NT2/D1 (cell line): ENCODE measurements around the gene MMP24.
A peak's percentile ranks its signal among the peaks of the same experiment; 100 is the strongest.
"Not testable (repeated sequence)": the region's sequence is repeated elsewhere in the genome, so short reads cannot be mapped to it uniquely, and the experiment has no call there.

Experiments
- DNase-seq: peaks from one replicate; pipeline ENCODE4 v3.0.0-alpha.2; 2011; ENCODE audit warnings: low read depth, low spot score
- H3K27me3 ChIP-seq: 2 replicates; pipeline ENCODE4 v1.6.0; 2011; ENCODE audit warnings: mild to moderate bottlenecking; ENCODE audit not compliant: insufficient read length, insufficient read depth
- H3K36me3 ChIP-seq: 2 replicates; pipeline ENCODE4 v1.6.1; 2011; ENCODE audit warnings: mild to moderate bottlenecking, low read length, mixed read lengths; ENCODE audit not compliant: insufficient read depth, insufficient read length
- H3K4me1 ChIP-seq: 2 replicates; pipeline ENCODE4 v1.5.1; 2011; ENCODE audit not compliant: insufficient read depth, insufficient read length
- H3K4me3 ChIP-seq: 2 replicates; pipeline ENCODE4 v1.5.1; 2011; ENCODE audit warnings: low read depth; ENCODE audit not compliant: insufficient read length
- H3K9ac ChIP-seq: 2 replicates; pipeline ENCODE4 v1.6.0; 2011; ENCODE audit warnings: low read depth; ENCODE audit not compliant: insufficient read length
- H3K9me3 ChIP-seq: 2 replicates; pipeline ENCODE4 v1.5.1; 2011; ENCODE audit warnings: mild to moderate bottlenecking, low read length; ENCODE audit not compliant: insufficient read depth
- SUZ12 ChIP-seq: IDR thresholded peaks from 2 replicates; pipeline ENCODE4 v1.6.1; 2011; ENCODE audit not compliant: insufficient read length, insufficient read depth; ENCODE audit errors: extremely low read depth
- YY1 ChIP-seq: IDR thresholded peaks from 2 replicates; pipeline ENCODE4 v1.6.1; 2011; ENCODE audit not compliant: insufficient read length, insufficient read depth
- ZNF274 ChIP-seq: IDR thresholded peaks from 2 replicates; pipeline ENCODE4 v1.6.1; 2011; ENCODE audit warnings: mild to moderate bottlenecking, low read depth, low read length

The MMP24 gene

DNA sequence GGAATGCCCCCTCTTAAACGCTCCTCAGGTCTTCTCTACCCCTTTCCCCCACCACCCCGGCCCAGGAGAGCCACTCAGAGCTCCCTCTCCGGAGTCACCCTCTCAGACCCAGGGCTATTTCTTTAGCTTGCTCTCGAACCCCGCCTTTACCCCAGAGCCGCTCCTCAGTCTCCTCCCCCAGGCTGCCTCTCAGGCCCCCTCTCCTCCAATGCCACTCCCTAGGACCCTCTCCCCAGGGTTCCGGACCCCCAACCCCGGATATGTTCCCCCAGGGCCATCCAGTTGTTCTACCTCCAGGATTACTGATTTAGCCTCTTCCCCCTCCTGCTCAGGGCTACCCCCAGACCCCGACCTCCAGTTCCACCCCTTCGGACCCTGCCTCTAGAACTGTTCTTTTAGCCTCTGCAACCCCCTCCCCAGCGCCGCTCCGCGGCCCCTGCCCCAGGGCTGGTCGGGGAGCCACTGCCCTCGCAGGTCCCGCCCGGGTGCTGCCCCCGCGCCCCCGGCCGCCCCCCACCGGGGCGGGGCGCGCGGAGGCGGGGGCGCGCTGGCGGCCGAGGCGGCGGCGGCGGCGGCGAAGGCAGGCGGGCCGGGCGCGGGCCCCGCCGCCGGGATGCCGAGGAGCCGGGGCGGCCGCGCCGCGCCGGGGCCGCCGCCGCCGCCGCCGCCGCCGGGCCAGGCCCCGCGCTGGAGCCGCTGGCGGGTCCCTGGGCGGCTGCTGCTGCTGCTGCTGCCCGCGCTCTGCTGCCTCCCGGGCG is at the start of gene MMP24:
MMP24 (plus strand) TSS at position 565 of the 758 bp plus-strand sequence; CDS start at position 614, 49 bp downstream.
- H3K27me3 ChIP-seq, result peaks cover 44% of the 10 kb centered on the region
- H3K4me3 ChIP-seq, result peak within 1 kb of the TSS; percentile 44
- no peak for DNase-seq

DNA sequence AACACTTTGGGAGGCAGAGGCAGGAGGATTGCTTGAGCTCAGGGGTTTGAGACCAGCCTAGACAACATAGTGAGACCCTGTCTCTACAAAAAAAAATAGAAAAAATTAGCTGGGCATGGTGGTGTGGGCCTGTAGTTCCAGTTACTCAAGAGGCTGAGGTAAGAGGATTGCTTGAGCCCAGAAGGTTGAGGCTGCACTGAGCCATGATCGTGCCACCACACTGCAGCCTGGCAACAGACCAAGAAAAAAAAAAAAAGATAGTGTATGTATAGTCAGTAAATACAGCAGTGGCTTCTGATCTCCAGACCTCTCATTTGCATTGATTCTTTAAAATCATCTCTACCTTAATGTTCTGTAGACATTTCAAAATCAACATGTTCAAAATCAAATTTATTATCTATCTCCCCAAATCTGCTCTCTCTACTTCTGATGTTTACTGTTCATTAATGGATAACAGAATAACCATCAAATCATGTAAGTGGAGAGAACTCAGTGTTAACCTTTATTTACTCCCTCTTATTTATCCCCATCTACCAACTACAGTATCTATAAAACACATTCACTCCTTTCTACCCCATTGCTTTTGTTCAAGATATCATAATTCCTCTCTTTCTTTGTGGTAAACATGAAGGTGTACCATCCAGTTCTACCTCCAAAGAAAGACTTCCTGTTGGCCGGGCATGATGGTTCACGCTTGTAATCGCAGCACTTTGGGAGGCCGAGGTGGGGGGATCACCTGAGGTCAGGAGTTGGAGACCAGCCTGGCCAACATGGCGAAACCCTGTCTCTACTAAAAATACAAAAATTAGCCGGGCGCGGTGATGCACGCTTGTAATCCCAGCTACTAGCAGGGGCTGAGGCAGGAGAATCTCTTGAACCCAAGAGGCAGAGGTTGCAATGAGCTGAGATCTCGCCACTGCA is 46.9 kb upstream of the MMP24 start:
- no peaks in the 10 kb centered on the region for H3K4me1 ChIP-seq
- H3K9ac ChIP-seq, result no peak overlapping the region
- H3K36me3 ChIP-seq, result peaks cover 15% of the 10 kb centered on the region
- no peak overlapping the region for H3K4me3 ChIP-seq
- no peak for TF ChIP-seq ZNF274
- no peak for TF ChIP-seq SUZ12
- TF ChIP-seq YY1, result no peak
- no peaks in the 10 kb centered on the region for H3K27me3 ChIP-seq
- no peaks in the 10 kb centered on the region for H3K9me3 ChIP-seq
- no peak for DNase-seq

More for the DNA sequence above, at the start of gene MMP24:
- Histone ChIP-seq H3K4me1 (no peaks in the 10 kb centered on the region), H3K9ac (peak within 1 kb of the TSS; percentile 72), H3K9me3 (no peaks in the 10 kb centered on the region), H3K36me3 (no peaks in the 10 kb centered on the region)
- TF ChIP-seq SUZ12 (no peak), YY1 (no peak), ZNF274 (no peak)

DNA sequence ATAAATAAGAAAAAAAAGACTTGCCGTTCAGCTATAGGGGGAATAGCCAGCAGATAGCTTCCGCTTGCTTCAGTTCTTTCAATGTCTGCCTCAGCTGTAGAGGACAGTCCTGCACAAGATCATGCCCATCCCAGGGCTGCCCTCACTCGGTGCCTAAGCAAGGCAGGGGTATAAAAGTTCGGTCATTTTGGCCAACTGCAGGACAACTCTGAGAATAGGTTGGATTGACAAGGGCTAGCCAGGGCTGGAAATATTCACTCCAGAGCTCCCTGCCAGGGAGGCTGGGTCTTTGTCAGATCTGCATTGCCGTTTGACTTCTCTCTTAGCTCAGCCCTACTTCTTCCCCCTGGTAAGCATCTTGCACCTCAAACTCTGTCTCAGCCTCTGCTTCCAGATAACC is 46.2 kb upstream of the MMP24 start:
- no peak for DNase-seq
- TF ChIP-seq YY1 (no peak), SUZ12 (no peak), ZNF274 (no peak)
- H3K9ac ChIP-seq, result no peak overlapping the region
- H3K27me3 ChIP-seq, result no peaks in the 10 kb centered on the region
- no peaks in the 10 kb centered on the region for H3K4me1 ChIP-seq
- H3K36me3 ChIP-seq, result peaks cover 15% of the 10 kb centered on the region
- H3K4me3 ChIP-seq, result no peak overlapping the region
- no peaks in the 10 kb centered on the region for H3K9me3 ChIP-seq

DNA sequence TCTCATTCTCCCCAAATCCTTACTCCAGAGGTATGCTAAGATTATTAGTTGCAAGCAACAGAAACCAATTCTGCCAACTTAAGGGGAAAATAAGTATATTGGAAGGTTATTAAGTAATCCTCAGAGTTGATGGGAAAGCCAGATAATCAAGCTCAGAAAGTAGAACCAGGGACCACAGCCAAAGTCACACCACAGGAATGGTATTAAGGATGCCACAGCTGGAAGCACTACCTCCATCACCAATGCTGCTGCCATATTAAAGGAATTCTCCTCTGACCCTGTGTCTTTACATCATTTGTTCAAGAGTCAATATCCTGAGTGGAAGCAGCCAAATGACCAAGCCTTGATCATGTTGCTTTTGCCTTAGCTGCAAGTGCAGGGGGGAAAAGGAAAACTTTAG is 44.8 kb upstream of the MMP24 start:
- TF ChIP-seq ZNF274 (no peak), YY1 (no peak), SUZ12 (no peak)
- DNase-seq, result no peak
- Histone ChIP-seq H3K36me3 (peaks cover 6% of the 10 kb centered on the region), H3K4me3 (no peak overlapping the region), H3K9ac (no peak overlapping the region), H3K4me1 (no peaks in the 10 kb centered on the region), H3K9me3 (no peaks in the 10 kb centered on the region), H3K27me3 (no peaks in the 10 kb centered on the region)

DNA sequence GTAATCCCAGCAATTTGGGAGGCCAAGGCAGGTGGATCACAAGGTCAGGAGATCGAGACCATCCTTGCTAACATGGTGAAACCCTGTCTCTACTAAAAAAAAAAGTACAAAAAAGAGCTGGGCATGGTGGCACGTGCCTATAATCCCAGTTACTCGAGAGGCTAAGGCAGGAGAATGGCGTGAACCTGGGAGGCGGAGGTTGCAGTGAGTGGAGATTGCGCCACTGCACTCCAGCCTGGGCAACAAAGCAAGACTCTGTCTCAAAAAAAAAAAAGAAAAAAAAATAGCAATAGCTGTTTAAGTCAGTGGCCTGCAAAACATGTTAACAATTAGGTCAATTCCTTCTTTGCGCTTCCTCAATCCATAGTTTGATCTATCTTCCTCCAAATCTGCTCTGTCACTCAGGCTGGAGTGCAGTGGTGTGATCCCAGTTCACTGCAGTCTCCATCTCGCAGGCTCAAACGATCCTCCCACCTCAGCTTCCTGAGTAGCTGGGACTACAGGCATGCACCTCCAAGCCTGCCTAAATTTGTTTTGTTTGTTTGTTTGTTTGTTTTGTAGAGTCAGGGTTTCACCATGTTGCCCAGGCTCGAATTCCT is 39.7 kb upstream of the MMP24 start:
- not testable (repeated sequence) for H3K9me3 ChIP-seq

DNA sequence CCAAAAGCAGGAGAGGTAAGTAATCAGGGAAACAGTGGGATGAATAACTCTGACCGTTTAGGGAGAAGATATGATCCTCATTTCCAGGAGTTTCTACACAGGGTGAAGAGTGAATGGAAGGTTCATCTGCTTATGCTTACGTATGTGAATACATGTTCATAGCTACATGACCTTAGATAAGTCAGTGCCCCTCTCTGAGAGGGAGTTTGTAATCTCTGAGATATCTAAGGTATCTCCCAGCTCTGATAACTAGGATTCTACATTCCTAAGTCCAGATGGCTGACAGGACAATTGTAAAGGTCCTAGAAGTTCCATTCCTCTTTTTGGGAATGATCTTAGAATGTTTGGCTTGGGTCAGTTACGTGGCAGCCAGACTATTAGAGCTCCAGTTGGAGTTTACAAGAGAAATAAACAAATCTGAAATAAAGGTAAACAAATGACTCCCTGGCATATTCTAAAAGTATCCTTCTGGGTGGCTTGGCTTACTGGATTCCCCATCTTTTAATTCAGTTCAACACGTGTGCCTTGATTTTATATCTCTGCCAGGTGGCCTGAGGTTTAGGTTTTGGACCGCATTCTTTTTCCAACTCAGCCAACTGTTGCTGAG is 38.8 kb upstream of the MMP24 start:
- TF ChIP-seq YY1, result no peak
- no peak for TF ChIP-seq SUZ12
- no peak for TF ChIP-seq ZNF274
- Histone ChIP-seq H3K27me3 (no peaks in the 10 kb centered on the region), H3K9me3 (no peaks in the 10 kb centered on the region), H3K9ac (no peak overlapping the region), H3K4me1 (no peaks in the 10 kb centered on the region), H3K4me3 (no peak overlapping the region), H3K36me3 (no peaks in the 10 kb centered on the region)
- no peak for DNase-seq

More for the DNA sequence above, 39.7 kb upstream of the MMP24 start:
- H3K4me3 ChIP-seq, H3K36me3 ChIP-seq, H3K4me1 ChIP-seq, H3K27me3 ChIP-seq, H3K9ac ChIP-seq, DNase-seq: not testable (repeated sequence)

DNA sequence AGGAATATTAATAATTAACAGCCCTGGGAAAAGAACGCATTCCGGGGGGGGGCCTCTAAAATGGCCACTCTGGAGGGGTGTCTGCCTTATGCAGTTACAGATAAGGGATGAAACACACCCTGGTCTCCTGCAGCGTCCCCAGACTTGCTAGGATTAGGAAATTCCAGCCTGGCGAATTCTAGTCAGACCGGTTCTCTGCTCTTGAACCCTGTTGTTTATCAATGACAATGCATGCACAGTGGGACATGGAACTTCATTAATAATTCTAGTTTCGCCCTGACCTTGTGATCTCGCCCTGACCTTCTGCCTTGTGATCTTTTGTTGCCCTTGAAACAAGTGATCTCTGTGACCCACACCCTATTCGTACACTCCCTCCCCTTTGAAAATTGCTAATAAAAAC is 37.3 kb upstream of the MMP24 start:
- not testable (repeated sequence) for H3K9ac ChIP-seq, DNase-seq

More for the DNA sequence above, 37.3 kb upstream of the MMP24 start:
- H3K27me3 ChIP-seq, H3K36me3 ChIP-seq, H3K9me3 ChIP-seq, H3K4me1 ChIP-seq, H3K4me3 ChIP-seq: not testable (repeated sequence)
